Measurements from ENCODE around the gene ECD.

Gene ECD

DNA sequence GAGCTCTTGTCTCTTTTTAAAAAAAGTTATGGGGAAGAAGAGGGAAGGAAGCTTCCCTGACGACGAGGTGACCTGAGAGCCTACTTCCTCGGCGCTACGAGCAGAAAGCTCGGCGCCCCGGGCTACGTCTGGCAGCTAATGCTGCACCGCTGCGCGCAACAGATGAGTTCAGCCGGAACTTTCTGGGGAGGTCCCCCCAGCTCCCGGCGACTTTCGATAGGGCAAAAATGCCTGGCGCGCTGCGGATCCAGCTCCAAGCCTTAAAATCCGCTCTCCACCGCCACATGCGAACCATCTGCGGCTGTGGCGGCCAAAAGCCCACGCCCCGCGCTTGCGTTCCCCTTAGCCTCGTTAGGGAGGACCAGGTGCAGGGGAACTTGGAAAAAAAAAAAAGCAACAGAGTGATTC, 71.8 kb downstream of the ECD start:
- DNase-seq: peak; percentile 86

DNA sequence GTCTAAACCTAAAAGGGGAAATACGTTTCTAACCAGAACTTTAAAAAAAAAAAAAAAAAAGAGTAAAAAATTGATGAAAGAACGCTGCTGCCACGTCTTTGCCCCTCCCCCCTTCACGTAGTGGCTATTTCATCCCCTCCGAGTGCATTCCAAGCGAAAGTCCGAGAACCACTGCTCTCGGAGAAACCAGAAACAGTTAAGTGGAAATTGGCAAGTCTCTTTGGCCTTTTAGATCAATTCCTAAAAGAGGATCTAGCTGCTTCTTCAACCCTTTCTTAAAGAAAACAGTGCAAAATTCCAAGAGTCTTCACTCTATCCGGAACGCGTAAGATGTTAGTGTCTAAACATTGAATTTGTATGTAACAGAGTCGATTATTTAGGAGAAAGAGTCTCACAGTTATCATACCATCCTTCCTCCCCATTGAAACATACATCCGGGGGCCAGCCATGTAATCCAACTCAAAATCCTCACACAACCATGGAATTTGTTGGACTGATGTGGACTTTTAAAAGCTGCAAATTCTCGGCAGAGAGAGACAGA, 72.3 kb downstream of the ECD start:
- peak; percentile 73 for DNase-seq

DNA sequence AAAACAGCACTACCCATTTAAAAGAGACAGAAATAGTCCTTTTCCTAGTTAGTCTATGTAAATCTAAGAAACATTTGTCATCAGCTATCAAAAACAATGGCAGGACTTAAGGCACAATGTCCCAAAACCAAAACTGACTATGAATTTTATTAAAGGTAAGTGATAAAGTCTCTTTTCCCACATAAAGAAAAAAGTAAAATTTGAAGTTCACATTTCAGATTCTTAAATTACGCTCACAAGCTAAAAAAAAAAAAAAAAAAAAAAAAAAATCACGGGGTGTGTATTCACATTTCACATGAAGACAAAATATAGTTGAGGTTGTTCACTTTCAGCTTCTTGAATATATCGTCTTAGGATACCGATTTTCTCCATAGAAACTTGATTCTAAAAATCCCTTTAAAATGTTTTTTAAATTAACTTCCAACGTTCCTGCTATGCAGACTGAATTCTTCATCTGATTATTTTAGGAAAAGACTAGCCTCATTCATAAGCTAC, 72.8 kb downstream of the ECD start:
- no peak for DNase-seq

DNA sequence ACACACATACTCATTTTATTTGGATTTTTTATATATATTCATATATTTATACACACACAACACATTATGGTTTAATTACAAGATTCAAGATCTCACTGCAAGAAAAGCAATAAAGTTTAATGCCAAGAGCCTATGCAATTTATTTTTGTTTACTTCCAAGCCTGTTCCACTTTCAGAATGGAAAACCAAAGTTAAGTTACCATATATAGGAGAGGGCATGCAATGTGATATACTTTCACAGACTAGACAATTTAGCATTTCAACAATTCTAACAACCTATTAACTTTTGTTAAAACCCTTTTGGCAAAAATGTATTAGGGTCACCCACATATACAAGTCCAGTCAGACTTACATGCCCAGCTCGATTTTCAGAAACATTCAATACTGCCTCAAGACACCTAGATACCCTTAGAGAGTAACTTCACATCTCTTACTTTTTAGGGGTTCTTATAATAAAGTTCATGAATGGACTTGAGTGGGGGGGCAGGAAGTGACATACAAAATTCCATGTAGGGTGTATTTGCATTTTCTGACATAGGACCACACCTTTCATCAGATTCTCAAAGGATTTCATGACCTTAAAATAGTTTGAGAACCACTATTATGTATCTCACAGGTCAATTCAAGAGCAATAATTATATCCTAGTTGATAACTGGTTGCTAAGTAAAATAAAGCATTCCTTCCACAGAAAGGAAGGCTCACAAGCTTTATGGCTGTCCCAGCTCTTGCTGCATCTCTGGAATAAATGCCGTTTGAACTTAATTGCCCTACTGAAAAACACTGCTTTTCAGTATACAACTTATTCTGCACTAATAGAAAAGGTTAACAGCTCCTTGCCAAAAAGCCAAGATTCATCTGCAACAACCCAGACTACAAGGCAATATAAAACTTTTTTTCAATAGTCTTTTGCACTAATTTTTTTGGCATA, 73.6 kb downstream of the ECD start:
- DNase-seq: peak; percentile 36

DNA sequence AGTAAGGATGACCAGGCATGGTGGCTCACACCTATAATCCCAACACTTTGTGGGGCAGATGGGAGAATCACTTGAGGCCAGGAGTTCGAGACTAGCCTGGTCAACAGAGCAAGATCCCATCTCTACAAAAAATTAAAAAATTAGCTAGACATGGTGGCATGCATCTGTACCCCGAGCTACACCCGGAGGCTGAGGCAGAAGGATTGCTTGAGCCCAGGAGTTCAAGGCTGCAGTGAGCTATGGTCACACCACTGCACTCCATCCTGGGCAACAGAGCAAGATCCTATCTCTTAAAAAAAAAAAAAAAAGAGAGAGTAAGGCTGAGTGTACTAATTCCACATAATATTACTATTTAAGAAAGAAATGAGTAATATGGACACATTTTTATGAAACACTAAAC, 75.0 kb downstream of the ECD start:
- DNase-seq: no peak

GRCh38 chr10:73088304-73088703, 79.5 kb downstream of the ECD start:
- DNase-seq: no peak

GRCh38 chr10:73086816-73087215, 81.0 kb downstream of the ECD start:
- no peak for DNase-seq

DNA sequence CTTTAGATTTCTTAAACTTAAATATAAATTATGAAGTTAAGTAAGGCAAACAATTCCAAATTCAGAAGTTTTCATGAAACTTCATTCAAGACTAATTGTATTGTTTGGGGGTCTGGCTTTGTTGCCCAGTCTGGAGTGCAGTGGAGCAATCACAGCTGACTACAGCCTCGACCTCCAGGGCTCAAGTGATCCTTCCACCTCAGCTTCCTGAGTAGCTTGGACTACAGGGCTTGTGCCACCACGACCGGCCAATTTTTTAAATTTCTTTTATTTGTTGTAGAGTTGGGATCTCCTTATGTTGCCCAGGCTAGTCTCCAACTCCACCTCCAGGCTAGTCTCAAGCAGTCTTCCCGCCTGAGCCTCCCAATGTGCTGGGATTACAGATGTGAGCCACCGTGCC, 83.6 kb downstream of the ECD start:
- DNase-seq: no peak

All from hematopoietic multipotent progenitor cell treated with erythropoietin and hydrocortisone succinate and interleukin-3 and kit ligand, for 6 days (in vitro differentiated cells).